ENCODE measurements around the gene ZMIZ1. TPM values are rescaled to one million over a fixed set of nuclear protein-coding genes. Genes with fewer than 3 reads are reported as not detected.

ZMIZ1 gene
- total and polyA plus RNA-seq, 2 donors (not counting 1 experiment from before 2014, with no cell fraction given): 6.3 to 30.6 TPM

- Histone ChIP-seq H3K9ac (ENCODE audit: insufficient read depth, low read length) (no peak overlapping the region), H3K27ac (ENCODE audit: insufficient read depth, low read length) (no peak overlapping the region), H3K27me3 (ENCODE audit: control insufficient read depth, insufficient read depth, low read length) (no peaks in the 10 kb centered on the region), H3K79me2 (ENCODE audit: control insufficient read depth, insufficient read depth, low read length) (no peaks in the 10 kb centered on the region), H3K4me1 (ENCODE audit: control insufficient read depth, extremely low read depth, insufficient read depth, low read length) (peaks cover 23% of the 10 kb centered on the region), H3K4me2 (ENCODE audit: extremely low read depth, insufficient read depth, low read length) (no peak overlapping the region), H2AFZ (ENCODE audit: low read length) (no peak overlapping the region), H4K20me1 (ENCODE audit: control insufficient read depth, extremely low read depth, insufficient read depth, low read length) (no peaks in the 10 kb centered on the region), H3K36me3 (ENCODE audit: control insufficient read depth, insufficient read depth, low read length) (peaks cover 52% of the 10 kb centered on the region), H3K4me3 (replicated peaks in 1 of 4; ENCODE audit: control extremely low read depth in 1 of 4, insufficient read depth in 1 of 4, low read depth in 3 of 4, low read length in 4 of 4) (no peak overlapping the region), H3K9me3 (ENCODE audit: control insufficient read depth, insufficient read depth, low read depth, low read length) (no peaks in the 10 kb centered on the region)
- no peak for DNase-seq (ENCODE audit: low read depth in 2 of 2)
- TF ChIP-seq CTCF (conservative IDR thresholded peaks at IDR 0.05 in 1 of 2, IDR thresholded peaks at IDR 0.05 in 1 of 2; ENCODE audit: low read depth in 1 of 2, low read length in 2 of 2) (no peak), EZH2 (IDR thresholded peaks at IDR 0.05; ENCODE audit: low read length, missing control alignments) (no peak)
These were observed 231.9 kb downstream of the ZMIZ1 start for GRCh38 chr10:79300711-79301110.

GRCh38 chr10:79301754-79302530 lies 233.2 kb downstream of the ZMIZ1 start:
- Histone ChIP-seq H3K27me3 (ENCODE audit: control insufficient read depth, insufficient read depth, low read length) (no peaks in the 10 kb centered on the region), H3K27ac (ENCODE audit: insufficient read depth, low read length) (no peak overlapping the region), H3K4me2 (ENCODE audit: extremely low read depth, insufficient read depth, low read length) (no peak overlapping the region), H3K79me2 (ENCODE audit: control insufficient read depth, insufficient read depth, low read length) (no peaks in the 10 kb centered on the region), H3K4me1 (ENCODE audit: control insufficient read depth, extremely low read depth, insufficient read depth, low read length) (peaks cover 23% of the 10 kb centered on the region), H2AFZ (ENCODE audit: low read length) (no peak overlapping the region), H4K20me1 (ENCODE audit: control insufficient read depth, extremely low read depth, insufficient read depth, low read length) (no peaks in the 10 kb centered on the region), H3K9me3 (ENCODE audit: control insufficient read depth, insufficient read depth, low read depth, low read length) (no peaks in the 10 kb centered on the region), H3K36me3 (ENCODE audit: control insufficient read depth, insufficient read depth, low read length) (peaks cover 56% of the 10 kb centered on the region), H3K9ac (ENCODE audit: insufficient read depth, low read length) (no peak overlapping the region), H3K4me3 (replicated peaks in 1 of 4; ENCODE audit: control extremely low read depth in 1 of 4, insufficient read depth in 1 of 4, low read depth in 3 of 4, low read length in 4 of 4) (no peak overlapping the region)
- TF ChIP-seq CTCF (conservative IDR thresholded peaks at IDR 0.05 in 1 of 2, IDR thresholded peaks at IDR 0.05 in 1 of 2; ENCODE audit: low read depth in 1 of 2, low read length in 2 of 2) (no peak), EZH2 (IDR thresholded peaks at IDR 0.05; ENCODE audit: low read length, missing control alignments) (no peak)
- DNase-seq (ENCODE audit: low read depth in 2 of 2): no peak

GRCh38 chr10:79303631-79304478 lies 235.1 kb downstream of the ZMIZ1 start:
- Histone ChIP-seq H3K4me2 (ENCODE audit: extremely low read depth, insufficient read depth, low read length) (no peak overlapping the region), H3K9ac (ENCODE audit: insufficient read depth, low read length) (no peak overlapping the region), H3K27me3 (ENCODE audit: control insufficient read depth, insufficient read depth, low read length) (no peaks in the 10 kb centered on the region), H3K27ac (ENCODE audit: insufficient read depth, low read length) (no peak overlapping the region), H2AFZ (ENCODE audit: low read length) (no peak overlapping the region), H3K36me3 (ENCODE audit: control insufficient read depth, insufficient read depth, low read length) (peaks cover 66% of the 10 kb centered on the region), H3K4me1 (ENCODE audit: control insufficient read depth, extremely low read depth, insufficient read depth, low read length) (peaks cover 17% of the 10 kb centered on the region), H3K79me2 (ENCODE audit: control insufficient read depth, insufficient read depth, low read length) (no peaks in the 10 kb centered on the region), H3K4me3 (replicated peaks in 1 of 4; ENCODE audit: control extremely low read depth in 1 of 4, insufficient read depth in 1 of 4, low read depth in 3 of 4, low read length in 4 of 4) (no peak overlapping the region), H4K20me1 (ENCODE audit: control insufficient read depth, extremely low read depth, insufficient read depth, low read length) (no peaks in the 10 kb centered on the region), H3K9me3 (ENCODE audit: control insufficient read depth, insufficient read depth, low read depth, low read length) (no peaks in the 10 kb centered on the region)
- TF ChIP-seq CTCF (conservative IDR thresholded peaks at IDR 0.05 in 1 of 2, IDR thresholded peaks at IDR 0.05 in 1 of 2; ENCODE audit: low read depth in 1 of 2, low read length in 2 of 2): no peak
- DNase-seq (ENCODE audit: low read depth in 2 of 2): no peak

Data from fibroblast of lung (primary cell).